Measurements from ENCODE around the gene RBFOX2. TPM values are rescaled to one million over a fixed set of nuclear protein-coding genes. Genes with fewer than 3 reads are reported as not detected.
A peak's percentile ranks its signal among the peaks of the same experiment; 100 is the strongest.
"Not testable (repeated sequence)": the region's sequence is repeated elsewhere in the genome, so short reads cannot be mapped to it uniquely, and the experiment has no call there.

RBFOX2 gene
- total and polyA plus RNA-seq, 8 donors = 12.9 to 33.7 (median 16.7) TPM

GRCh38 chr22:36053242-36054147 lies 24.9 kb upstream of the RBFOX2 start:
- TF ChIP-seq CTCF (IDR thresholded peaks at IDR 0.05) = no peak
- DNase-seq (no peak), ATAC-seq (no peak), FAIRE-seq (no peak)
- no peaks in the 10 kb centered on the region for H3K9me3 ChIP-seq
- H3K4me3 ChIP-seq = no peak overlapping the region
- H3K36me3 ChIP-seq = no peaks in the 10 kb centered on the region
- H3K27ac ChIP-seq = no peak overlapping the region
- WGBS, 2 donors = 97% methylated on average over 1 of the region's 1 CpG
- intact Hi-C loops (cut with DNase I) = no loop called here
- H3K27me3 ChIP-seq = no peaks in the 10 kb centered on the region
- H3K4me1 ChIP-seq = peaks cover 0 to 9% (median 0%) of the 10 kb centered on the region in 3 donors

GRCh38 chr22:36052505-36052941 lies 23.9 kb upstream of the RBFOX2 start:
- H3K9me3 ChIP-seq = no peaks in the 10 kb centered on the region
- peak overlapping the region in 1 of 4 donors; percentile 8 for H3K27ac ChIP-seq
- intact Hi-C loops (cut with DNase I) = no loop called here
- H3K4me1 ChIP-seq = peaks cover 0 to 9% (median 0%) of the 10 kb centered on the region in 3 donors
- peak in 3 of 4 donors; percentile 75 to 88 (median 83) for ATAC-seq
- TF ChIP-seq CTCF (IDR thresholded peaks at IDR 0.05) = no peak
- H3K36me3 ChIP-seq = no peaks in the 10 kb centered on the region
- no peaks in the 10 kb centered on the region for H3K27me3 ChIP-seq
- H3K4me3 ChIP-seq = no peak overlapping the region
- peak in 1 of 6 donors; percentile 27 for DNase-seq
- FAIRE-seq = no peak
- WGBS, 2 donors = 83 to 89% methylated on average over 5 of the region's 5 CpGs

- Histone ChIP-seq H3K27me3 (no peaks in the 10 kb centered on the region), H3K36me3 (no peaks in the 10 kb centered on the region), H3K27ac (no peak overlapping the region), H3K4me3 (no peak overlapping the region), H3K9me3 (no peaks in the 10 kb centered on the region), H3K4me1 (peaks cover 0 to 9% (median 0%) of the 10 kb centered on the region in 3 donors)
- FAIRE-seq (no peak), DNase-seq (no peak), ATAC-seq (no peak)
- WGBS, 2 donors = 93 to 98% methylated on average over 2 of the region's 2 CpGs
- intact Hi-C loops (cut with DNase I) = no loop called here
- no peak for TF ChIP-seq CTCF (IDR thresholded peaks at IDR 0.05)
These were observed 21.0 kb upstream of the RBFOX2 start for GRCh38 chr22:36049678-36049997.

GRCh38 chr22:36048911-36049677 lies 20.5 kb upstream of the RBFOX2 start:
- Histone ChIP-seq H3K4me3 (no peak overlapping the region), H3K9me3 (no peaks in the 10 kb centered on the region), H3K36me3 (no peaks in the 10 kb centered on the region), H3K27me3 (no peaks in the 10 kb centered on the region), H3K27ac (no peak overlapping the region), H3K4me1 (peaks cover 0 to 9% (median 0%) of the 10 kb centered on the region in 3 donors)
- 76 to 86% methylated on average over 11 of the region's 11 CpGs for whole genome bisulfite sequencing, 2 donors
- intact Hi-C loops (cut with DNase I) = no loop called here
- peak; percentile 50 to 85 (median 68) for ATAC-seq
- FAIRE-seq = no peak
- no peak for TF ChIP-seq CTCF (IDR thresholded peaks at IDR 0.05)
- peak in 1 of 6 donors; percentile 41 for DNase-seq

GRCh38 chr22:36044517-36044916 lies 15.9 kb upstream of the RBFOX2 start:
- DNase-seq; intact Hi-C loops (cut with DNase I); H3K27me3 ChIP-seq; H3K36me3 ChIP-seq; H3K27ac ChIP-seq; H3K4me1 ChIP-seq; FAIRE-seq; ATAC-seq; H3K9me3 ChIP-seq; H3K4me3 ChIP-seq: not testable (repeated sequence)
- WGBS, 2 donors = 84 to 89% methylated on average over 3 of the region's 3 CpGs

Data from pancreas (tissue), 10 donors.